Neural cell (in vitro differentiated cells): ENCODE data around the gene SPPL2A. TPM values are rescaled to one million over a fixed set of nuclear protein-coding genes. Genes with fewer than 3 reads are reported as not detected.

Experiments
- H2AFZ ChIP-seq: fragments of 200-600, 300-800 bp; sonication (generic), shearing (Covaris generic); 2 replicates; pipeline ENCODE4 v1.6.0; 2014; ENCODE audit warnings: low read depth, mild to moderate bottlenecking, antibody characterized with exemption, low read length, moderate library complexity
- H3F3A ChIP-seq: fragments of 200-600 bp; shearing (Covaris generic); 2 replicates; pipeline ENCODE4 v1.6.1; 2016; ENCODE audit warnings: mild to moderate bottlenecking, moderate library complexity, mixed read lengths, antibody characterized with exemption, low read length; ENCODE audit not compliant: insufficient read depth, poor library complexity, severe bottlenecking
- H3K27ac ChIP-seq: fragments of 200-600, 300-800 bp; sonication (generic), shearing (Covaris generic); 2 replicates; pipeline ENCODE4 v1.5.1; 2014; ENCODE audit warnings: mild to moderate bottlenecking, low read length, moderate library complexity
- H3K27me3 ChIP-seq: fragments of 300-800, 200-600 bp; sonication (generic), shearing (Covaris generic); 2 replicates; pipeline ENCODE4 v1.6.0; 2014; ENCODE audit warnings: mild to moderate bottlenecking, low read depth, low read length, moderate library complexity; ENCODE audit not compliant: insufficient read depth
- H3K36me3 ChIP-seq: fragments of 300-800, 200-600 bp; sonication (generic), shearing (Covaris generic); 2 replicates; pipeline ENCODE4 v1.5.1; 2014; ENCODE audit warnings: mild to moderate bottlenecking, antibody characterized with exemption, low read length, moderate library complexity; ENCODE audit not compliant: insufficient read depth
- H3K4me2 ChIP-seq: fragments of 300-800, 200-600 bp; sonication (generic), shearing (Covaris generic); 2 replicates; pipeline ENCODE4 v1.6.0; 2014; ENCODE audit warnings: mild to moderate bottlenecking, low read length
- H3K4me3 ChIP-seq: fragments of 300-800, 200-600 bp; sonication (generic), shearing (Covaris generic); 2 replicates; pipeline ENCODE4 v1.5.1; 2014; ENCODE audit warnings: mild to moderate bottlenecking, low read length, moderate library complexity
- H3K79me2 ChIP-seq: fragments of 200-600 bp; shearing (Covaris generic); replicated peaks from 2 replicates; pipeline ENCODE4 v1.6.0; 2014; ENCODE audit warnings: mild to moderate bottlenecking, low read length, moderate library complexity; ENCODE audit not compliant: insufficient read depth
- H3K9ac ChIP-seq: fragments of 300-800, 200-600 bp; sonication (generic), shearing (Covaris generic); 2 replicates; pipeline ENCODE4 v1.6.1; 2016; ENCODE audit warnings: mild to moderate bottlenecking, low read length, mixed read lengths
- H3K9me2 ChIP-seq: fragments of 200-600 bp; shearing (Covaris generic); 2 replicates; pipeline ENCODE4 v1.6.1; 2016; ENCODE audit warnings: mild to moderate bottlenecking, low read length, mixed read lengths; ENCODE audit not compliant: insufficient read depth
- H3K9me3 ChIP-seq: fragments of 200-600, 300-800 bp; sonication (generic), shearing (Covaris generic); 2 replicates; pipeline ENCODE4 v1.6.1; 2016; ENCODE audit warnings: mild to moderate bottlenecking, mixed run types, low read length, moderate library complexity, mixed read lengths
- H4K20me1 ChIP-seq: fragments of 200-600 bp; shearing (Covaris generic); 2 replicates; pipeline ENCODE4 v1.6.1; 2016; ENCODE audit warnings: mild to moderate bottlenecking, mixed run types; ENCODE audit not compliant: insufficient read depth
- EP300 ChIP-seq: fragments of 450-650 bp; conservative IDR thresholded peaks from 2 replicates; pipeline ENCODE4 v1.6.1; 2014; ENCODE audit warnings: antibody characterized with exemption, mild to moderate bottlenecking, moderate library complexity; ENCODE audit not compliant: poor library complexity, severe bottlenecking
- EZH2 ChIP-seq: fragments of 200-600, 300-800 bp; shearing (Covaris generic), sonication (generic); IDR thresholded peaks from 2 replicates; pipeline ENCODE4 v1.6.1; 2014; ENCODE audit warnings: antibody characterized with exemption, low read length, borderline replicate concordance, mild to moderate bottlenecking; ENCODE audit not compliant: insufficient read depth, poor library complexity, severe bottlenecking
- MXI1 ChIP-seq: fragments of 450-650 bp; conservative IDR thresholded peaks from 2 replicates; pipeline ENCODE4 v1.6.1; 2014; ENCODE audit warnings: antibody characterized with exemption, mild to moderate bottlenecking; ENCODE audit not compliant: poor library complexity, severe bottlenecking
- POLR2AphosphoS5 ChIP-seq: IDR thresholded peaks from 2 replicates; pipeline ENCODE4 v1.6.1; 2012
- RAD21 ChIP-seq: fragments of 450-650 bp; conservative IDR thresholded peaks from 2 replicates; pipeline ENCODE4 v1.6.1; 2014; ENCODE audit warnings: antibody characterized with exemption, mild to moderate bottlenecking, moderate library complexity
- SMC3 ChIP-seq: fragments of 450-650 bp; conservative IDR thresholded peaks from 2 replicates; pipeline ENCODE4 v1.6.1; 2014; ENCODE audit warnings: antibody characterized with exemption, mild to moderate bottlenecking, moderate library complexity; ENCODE audit not compliant: poor library complexity
- TAF1 ChIP-seq: IDR thresholded peaks from 2 replicates; pipeline ENCODE4 v1.6.1; 2012; ENCODE audit warnings: low read depth
- polyA plus RNA-seq: library from polyadenylated mRNA; depleted of rRNA; stranded (reverse); fragments of >200 nt; gene quantifications from 2 replicates; pipeline ENCODE4 v1.2.3, GENCODE V29; 2014
- TF ChIP-seq, protein P1 (sequence below): IDR thresholded peaks from 2 replicates; pipeline ENCODE4 v1.6.1; 2012; ENCODE audit warnings: borderline replicate concordance
- TF ChIP-seq, protein P2 (sequence below): fragments of 450-650 bp; IDR thresholded peaks from 2 replicates; pipeline ENCODE4 v1.5.1; 2014; ENCODE audit warnings: antibody characterized with exemption, mild to moderate bottlenecking, moderate library complexity; ENCODE audit not compliant: poor library complexity, severe bottlenecking

Gene SPPL2A
- polyA plus RNA-seq, 1 donor from 2014 or later, result 29.9 TPM

DNA sequence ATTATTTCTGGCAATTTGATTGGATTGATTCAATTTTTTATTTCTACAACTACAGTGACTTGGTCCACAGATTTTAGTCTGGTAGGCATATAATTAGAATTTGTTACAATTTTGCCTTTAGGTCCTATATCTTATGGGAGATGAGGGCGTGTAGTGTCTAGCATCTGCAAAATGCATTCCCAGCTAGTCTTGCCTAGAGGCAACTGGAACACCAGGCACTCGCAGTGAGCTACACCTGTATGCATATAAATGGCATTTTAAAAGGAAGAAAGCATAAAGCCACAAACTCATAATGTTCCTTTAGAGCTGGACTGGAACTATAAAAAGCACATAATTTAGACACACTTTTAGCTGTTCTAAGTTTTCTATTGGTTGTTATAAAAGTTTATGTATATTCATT lies 17.9 kb upstream of the SPPL2A start:
- TF ChIP-seq SMC3, result no peak
- no peak for TF ChIP-seq TAF1
- no peak for TF ChIP-seq POLR2AphosphoS5
- no peak for TF ChIP-seq RAD21
- TF ChIP-seq MXI1, result no peak
- TF ChIP-seq, protein P1, sequence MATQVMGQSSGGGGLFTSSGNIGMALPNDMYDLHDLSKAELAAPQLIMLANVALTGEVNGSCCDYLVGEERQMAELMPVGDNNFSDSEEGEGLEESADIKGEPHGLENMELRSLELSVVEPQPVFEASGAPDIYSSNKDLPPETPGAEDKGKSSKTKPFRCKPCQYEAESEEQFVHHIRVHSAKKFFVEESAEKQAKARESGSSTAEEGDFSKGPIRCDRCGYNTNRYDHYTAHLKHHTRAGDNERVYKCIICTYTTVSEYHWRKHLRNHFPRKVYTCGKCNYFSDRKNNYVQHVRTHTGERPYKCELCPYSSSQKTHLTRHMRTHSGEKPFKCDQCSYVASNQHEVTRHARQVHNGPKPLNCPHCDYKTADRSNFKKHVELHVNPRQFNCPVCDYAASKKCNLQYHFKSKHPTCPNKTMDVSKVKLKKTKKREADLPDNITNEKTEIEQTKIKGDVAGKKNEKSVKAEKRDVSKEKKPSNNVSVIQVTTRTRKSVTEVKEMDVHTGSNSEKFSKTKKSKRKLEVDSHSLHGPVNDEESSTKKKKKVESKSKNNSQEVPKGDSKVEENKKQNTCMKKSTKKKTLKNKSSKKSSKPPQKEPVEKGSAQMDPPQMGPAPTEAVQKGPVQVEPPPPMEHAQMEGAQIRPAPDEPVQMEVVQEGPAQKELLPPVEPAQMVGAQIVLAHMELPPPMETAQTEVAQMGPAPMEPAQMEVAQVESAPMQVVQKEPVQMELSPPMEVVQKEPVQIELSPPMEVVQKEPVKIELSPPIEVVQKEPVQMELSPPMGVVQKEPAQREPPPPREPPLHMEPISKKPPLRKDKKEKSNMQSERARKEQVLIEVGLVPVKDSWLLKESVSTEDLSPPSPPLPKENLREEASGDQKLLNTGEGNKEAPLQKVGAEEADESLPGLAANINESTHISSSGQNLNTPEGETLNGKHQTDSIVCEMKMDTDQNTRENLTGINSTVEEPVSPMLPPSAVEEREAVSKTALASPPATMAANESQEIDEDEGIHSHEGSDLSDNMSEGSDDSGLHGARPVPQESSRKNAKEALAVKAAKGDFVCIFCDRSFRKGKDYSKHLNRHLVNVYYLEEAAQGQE, result no peak
- TF ChIP-seq EZH2, result no peak
- TF ChIP-seq, protein P2, sequence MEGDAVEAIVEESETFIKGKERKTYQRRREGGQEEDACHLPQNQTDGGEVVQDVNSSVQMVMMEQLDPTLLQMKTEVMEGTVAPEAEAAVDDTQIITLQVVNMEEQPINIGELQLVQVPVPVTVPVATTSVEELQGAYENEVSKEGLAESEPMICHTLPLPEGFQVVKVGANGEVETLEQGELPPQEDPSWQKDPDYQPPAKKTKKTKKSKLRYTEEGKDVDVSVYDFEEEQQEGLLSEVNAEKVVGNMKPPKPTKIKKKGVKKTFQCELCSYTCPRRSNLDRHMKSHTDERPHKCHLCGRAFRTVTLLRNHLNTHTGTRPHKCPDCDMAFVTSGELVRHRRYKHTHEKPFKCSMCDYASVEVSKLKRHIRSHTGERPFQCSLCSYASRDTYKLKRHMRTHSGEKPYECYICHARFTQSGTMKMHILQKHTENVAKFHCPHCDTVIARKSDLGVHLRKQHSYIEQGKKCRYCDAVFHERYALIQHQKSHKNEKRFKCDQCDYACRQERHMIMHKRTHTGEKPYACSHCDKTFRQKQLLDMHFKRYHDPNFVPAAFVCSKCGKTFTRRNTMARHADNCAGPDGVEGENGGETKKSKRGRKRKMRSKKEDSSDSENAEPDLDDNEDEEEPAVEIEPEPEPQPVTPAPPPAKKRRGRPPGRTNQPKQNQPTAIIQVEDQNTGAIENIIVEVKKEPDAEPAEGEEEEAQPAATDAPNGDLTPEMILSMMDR, result no peak
- TF ChIP-seq EP300, result no peak
- H3K36me3 ChIP-seq, result no peaks in the 10 kb centered on the region
- H3K79me2 ChIP-seq, result no peaks in the 10 kb centered on the region
- no peak overlapping the region for H2AFZ ChIP-seq
- H3K9ac ChIP-seq, result no peak overlapping the region
- no peaks in the 10 kb centered on the region for H3F3A ChIP-seq
- H3K27me3 ChIP-seq, result no peaks in the 10 kb centered on the region
- no peak overlapping the region for H3K4me2 ChIP-seq
- no peaks in the 10 kb centered on the region for H3K9me2 ChIP-seq
- no peaks in the 10 kb centered on the region for H4K20me1 ChIP-seq
- H3K9me3 ChIP-seq, result no peaks in the 10 kb centered on the region
- no peak overlapping the region for H3K27ac ChIP-seq
- no peak overlapping the region for H3K4me3 ChIP-seq

- H3K4me3 ChIP-seq, result no peak overlapping the region
- no peaks in the 10 kb centered on the region for H3F3A ChIP-seq
- no peak overlapping the region for H3K4me2 ChIP-seq
- TF ChIP-seq TAF1 (no peak), RAD21 (no peak), EP300 (no peak), SMC3 (no peak), EZH2 (no peak), MXI1 (no peak), POLR2AphosphoS5 (no peak)
- TF ChIP-seq, protein P1, result no peak
- TF ChIP-seq, protein P2, result no peak
- H3K9ac ChIP-seq, result no peak overlapping the region
- H3K79me2 ChIP-seq, result no peaks in the 10 kb centered on the region
- no peaks in the 10 kb centered on the region for H3K27me3 ChIP-seq
- H3K27ac ChIP-seq, result no peak overlapping the region
- H4K20me1 ChIP-seq, result no peaks in the 10 kb centered on the region
- no peak overlapping the region for H2AFZ ChIP-seq
- H3K9me2 ChIP-seq, result no peaks in the 10 kb centered on the region
- no peaks in the 10 kb centered on the region for H3K9me3 ChIP-seq
- no peaks in the 10 kb centered on the region for H3K36me3 ChIP-seq
These were observed 12.6 kb upstream of the SPPL2A start for GRCh38 chr15:50778086-50778485.
